Hematopoietic multipotent progenitor cell treated with erythropoietin and hydrocortisone succinate and interleukin-3 and kit ligand, for 15 days (in vitro differentiated cells): ENCODE data around the gene CLCN6.

Source experiments
- DNase-seq: peaks from one replicate; pipeline ENCODE4 v3.0.0-alpha.2; 2015; ENCODE audit warnings: low spot score

The CLCN6 gene

GRCh38 chr1:11880181-11880575 lies 74.2 kb downstream of the CLCN6 start:
- no peak for DNase-seq

- no peak for DNase-seq
These were observed 75.1 kb downstream of the CLCN6 start for GRCh38 chr1:11880911-11881748.

GRCh38 chr1:11881749-11882441 lies 75.9 kb downstream of the CLCN6 start:
- DNase-seq = peak; percentile 55

GRCh38 chr1:11882814-11883538 lies 77.0 kb downstream of the CLCN6 start:
- DNase-seq = peak; percentile 95

- DNase-seq = no peak
These were observed 79.9 kb downstream of the CLCN6 start for GRCh38 chr1:11885916-11886315.

- DNase-seq = no peak
These were observed 81.1 kb downstream of the CLCN6 start for GRCh38 chr1:11886986-11887665.

- no peak for DNase-seq
These were observed 81.6 kb downstream of the CLCN6 start for GRCh38 chr1:11887666-11888007.

GRCh38 chr1:11888206-11888876 lies 82.3 kb downstream of the CLCN6 start:
- DNase-seq = no peak

GRCh38 chr1:11888877-11889208 lies 82.9 kb downstream of the CLCN6 start:
- no peak for DNase-seq

- no peak for DNase-seq
These were observed 85.6 kb downstream of the CLCN6 start for GRCh38 chr1:11891433-11892186.
